Bronchial epithelial cell (primary cell): ENCODE data around the gene CREBL2. TPM values are rescaled to one million over a fixed set of nuclear protein-coding genes. Genes with fewer than 3 reads are reported as not detected.
A peak's percentile ranks its signal among the peaks of the same experiment; 100 is the strongest.

Experiments
- DNase-seq: peaks from one replicate; pipeline ENCODE4 v3.0.0-alpha.2; 2010; ENCODE audit warnings: low read depth
- FAIRE-seq: peaks from 2 replicates; lab custom pipeline; 2011; peaks lifted over from hg19 to GRCh38; lab: Jason Lieb, UNC
- H3K27me3 ChIP-seq: 2 replicates; pipeline ENCODE4 v1.5.1; 2011; ENCODE audit warnings: low read length; ENCODE audit not compliant: control insufficient read depth, insufficient read depth
- H3K36me3 ChIP-seq: 2 replicates; pipeline ENCODE4 v1.5.1; 2011; ENCODE audit warnings: low read length; ENCODE audit not compliant: control insufficient read depth, insufficient read depth
- H3K4me3 ChIP-seq: 2 replicates; pipeline ENCODE4 v1.5.1; 2011; ENCODE audit warnings: mild to moderate bottlenecking, low read depth, low read length, control low read depth
- CTCF ChIP-seq: IDR thresholded peaks from 2 replicates; pipeline ENCODE4 v1.5.1; 2011; ENCODE audit warnings: mild to moderate bottlenecking, moderate library complexity, low read length, control low read depth, inconsistent platforms; ENCODE audit not compliant: insufficient read depth, severe bottlenecking
- total RNA-seq: library from RNA; depleted of rRNA; stranded (reverse); fragments of >200 nt; gene quantifications from 2 replicates; pipeline ENCODE4 v1.2.1, GENCODE V29; 2014

Gene CREBL2
- total RNA-seq, 1 donor from 2014 or later = 17.9 TPM

- H3K36me3 ChIP-seq = no peaks in the 10 kb centered on the region
- FAIRE-seq = no peak
- no peak overlapping the region for H3K4me3 ChIP-seq
- no peak for DNase-seq
- no peaks in the 10 kb centered on the region for H3K27me3 ChIP-seq
- TF ChIP-seq CTCF = peak; percentile 9
These were observed 3.1 kb upstream of the CREBL2 start for GRCh38 chr12:12608557-12608957.

DNA sequence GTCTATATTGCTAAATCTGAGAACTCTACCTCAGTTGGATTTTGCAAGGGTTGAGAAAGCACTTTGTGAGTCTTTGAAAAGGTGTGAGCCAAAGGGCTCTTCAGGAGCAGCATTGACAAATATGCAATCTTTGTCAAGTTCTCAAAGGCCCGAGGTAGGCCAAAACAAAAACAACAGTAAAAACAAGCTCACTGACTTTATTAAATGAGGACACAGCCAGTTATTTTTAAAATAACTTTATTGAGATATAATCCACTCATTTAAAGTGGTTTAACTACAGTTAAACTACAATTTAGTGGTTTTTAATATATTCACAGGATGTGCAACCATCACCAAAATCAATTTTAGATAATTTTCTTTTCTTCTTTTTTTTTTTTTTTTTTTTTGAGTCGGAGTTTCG is 2.0 kb upstream of the CREBL2 start:
- Histone ChIP-seq H3K36me3 (no peaks in the 10 kb centered on the region), H3K4me3 (no peak overlapping the region), H3K27me3 (no peaks in the 10 kb centered on the region)
- no peak for DNase-seq
- no peak for FAIRE-seq
- TF ChIP-seq CTCF = no peak

DNA sequence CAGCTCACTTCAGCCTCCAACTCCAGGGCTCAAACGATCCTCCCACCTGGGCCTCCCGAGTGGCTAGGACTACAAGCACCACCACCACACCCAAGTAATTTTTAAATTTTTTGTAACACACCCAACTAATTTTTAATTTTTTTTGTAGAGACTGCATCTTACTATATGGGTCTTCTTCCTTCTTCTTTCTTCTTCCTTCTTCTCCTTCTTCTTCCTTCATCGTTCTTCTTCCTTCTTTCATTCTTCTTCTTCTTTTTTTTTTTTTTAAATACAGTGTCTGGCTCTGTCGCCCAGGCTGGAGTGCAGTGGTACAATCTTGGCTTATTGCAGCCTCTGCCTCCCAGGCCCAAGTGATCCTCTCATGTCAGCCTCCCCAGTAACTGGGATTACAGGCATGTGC is 965 bp upstream of the CREBL2 start:
- Histone ChIP-seq H3K36me3 (no peaks in the 10 kb centered on the region), H3K4me3 (no peak overlapping the region), H3K27me3 (no peaks in the 10 kb centered on the region)
- no peak for DNase-seq
- FAIRE-seq = no peak
- no peak for TF ChIP-seq CTCF

DNA sequence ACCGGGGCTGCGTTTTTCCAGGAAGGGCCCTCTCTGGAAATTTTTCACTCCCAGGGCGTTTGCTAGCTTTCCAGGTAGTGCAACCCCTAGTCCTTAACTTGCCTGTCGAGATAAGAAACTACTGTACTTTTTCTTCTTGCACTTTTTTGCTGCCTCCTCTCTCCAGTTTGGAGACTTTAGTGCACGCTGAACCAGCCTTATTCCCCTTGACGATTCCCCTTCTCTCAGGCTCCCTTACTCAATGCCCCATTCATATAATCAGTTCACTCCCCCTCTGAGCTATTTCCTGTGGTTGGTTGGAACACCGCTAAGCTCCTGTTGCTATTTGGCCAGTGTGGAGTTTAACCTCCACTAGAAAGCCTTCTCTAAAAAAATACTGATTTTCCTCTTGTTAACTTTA is 682 bp downstream of the CREBL2 start:
- Histone ChIP-seq H3K27me3 (no peaks in the 10 kb centered on the region), H3K4me3 (peak overlapping the region; percentile 79), H3K36me3 (no peaks in the 10 kb centered on the region)
- no peak for FAIRE-seq
- no peak for TF ChIP-seq CTCF
- peak; percentile 64 for DNase-seq

DNA sequence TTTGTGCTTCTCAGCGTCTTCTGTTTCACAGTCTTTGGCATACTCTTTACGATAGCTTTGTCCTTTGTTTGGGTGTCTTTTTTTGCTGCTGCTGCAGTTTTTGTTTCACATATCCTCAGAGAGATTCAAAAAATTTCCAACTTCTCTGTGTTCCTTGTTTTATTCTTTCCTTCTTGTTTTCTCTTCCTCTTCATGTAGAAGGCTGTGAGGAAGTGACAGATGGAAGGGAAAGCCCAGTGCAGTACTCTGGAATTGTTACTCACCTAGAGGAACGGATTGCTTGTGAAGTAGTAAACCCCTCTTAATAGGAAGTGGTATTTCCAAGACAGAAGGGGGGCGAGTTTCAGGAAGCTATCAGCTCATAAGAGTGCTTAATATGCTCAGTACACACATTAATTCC is 1.7 kb downstream of the CREBL2 start:
- no peak overlapping the region for H3K4me3 ChIP-seq
- H3K36me3 ChIP-seq = no peaks in the 10 kb centered on the region
- FAIRE-seq (no peak), DNase-seq (no peak)
- H3K27me3 ChIP-seq = no peaks in the 10 kb centered on the region
- no peak for TF ChIP-seq CTCF

- no peak for FAIRE-seq
- TF ChIP-seq CTCF = no peak
- no peak for DNase-seq
- no peaks in the 10 kb centered on the region for H3K36me3 ChIP-seq
- no peak overlapping the region for H3K4me3 ChIP-seq
- no peaks in the 10 kb centered on the region for H3K27me3 ChIP-seq
These were observed 2.7 kb downstream of the CREBL2 start for GRCh38 chr12:12614342-12614741.
